Endothelial cell of hepatic sinusoid (primary cell): ENCODE measurements around the gene AMZ2.
"Not testable (repeated sequence)": the region's sequence is repeated elsewhere in the genome, so short reads cannot be mapped to it uniquely, and the experiment has no call there.

Experiments
- in situ Hi-C: cut with HindIII; loops from 2 replicates; pipeline ENCODE4 v1.10.0; 2017; ENCODE audit warnings: low sequenced_read_pairs

The AMZ2 gene

GRCh38 chr17:68247445-68248198, at the start of gene AMZ2:
Gene AMZ2, plus strand, starts transcription at chr17:68248043. Its CDS starts 2,145 bp downstream, at chr17:68250188.
- in situ Hi-C loops, result no loop called here

- in situ Hi-C loops, result no loop called here
Measured at GRCh38 chr17:68198931-68199836, 48.7 kb upstream of the AMZ2 start.

- in situ Hi-C loops, result no loop called here
Measured at GRCh38 chr17:68199837-68200688, 47.8 kb upstream of the AMZ2 start.

- in situ Hi-C loops, result no loop called here
Measured at GRCh38 chr17:68200689-68201417, 47.0 kb upstream of the AMZ2 start.

- in situ Hi-C loops, result not testable (repeated sequence)
Measured at GRCh38 chr17:68201418-68201771, 46.4 kb upstream of the AMZ2 start.

- in situ Hi-C loops, result not testable (repeated sequence)
Measured at GRCh38 chr17:68202321-68202720, 45.5 kb upstream of the AMZ2 start.

GRCh38 chr17:68204736-68205135, 43.1 kb upstream of the AMZ2 start:
- in situ Hi-C loops, result no loop called here

- in situ Hi-C loops, result no loop called here
Measured at GRCh38 chr17:68205251-68205807, 42.5 kb upstream of the AMZ2 start.

GRCh38 chr17:68205808-68206720, 41.8 kb upstream of the AMZ2 start:
- in situ Hi-C loops, result no loop called here

GRCh38 chr17:68207651-68208253, 40.1 kb upstream of the AMZ2 start:
- in situ Hi-C loops, result no loop called here

GRCh38 chr17:68208651-68209050, 39.2 kb upstream of the AMZ2 start:
- in situ Hi-C loops, result not testable (repeated sequence)

- in situ Hi-C loops, result not testable (repeated sequence)
Measured at GRCh38 chr17:68209191-68209900, 38.5 kb upstream of the AMZ2 start.

- in situ Hi-C loops, result no loop called here
Measured at GRCh38 chr17:68210570-68211315, 37.1 kb upstream of the AMZ2 start.

GRCh38 chr17:68213428-68214411, 34.1 kb upstream of the AMZ2 start:
- in situ Hi-C loops, result not testable (repeated sequence)

GRCh38 chr17:68215453-68215852, 32.4 kb upstream of the AMZ2 start:
- in situ Hi-C loops, result not testable (repeated sequence)

GRCh38 chr17:68219429-68219828, 28.4 kb upstream of the AMZ2 start:
- in situ Hi-C loops, result not testable (repeated sequence)
